GM21367 (cell line): ENCODE measurements around the gene COL4A1.

Experiments
- ATAC-seq: cut with Tn5 transposase; IDR thresholded peaks from one replicate; pipeline ENCODE4 v1.9.1; 2021; ENCODE audit not compliant: unreplicated experiment

COL4A1 gene

GRCh38 chr13:110206996-110207395 lies 100.0 kb downstream of the COL4A1 start:
- ATAC-seq, result no peak

GRCh38 chr13:110206185-110206584 lies 100.8 kb downstream of the COL4A1 start:
- ATAC-seq, result no peak

- ATAC-seq, result no peak
Observed at GRCh38 chr13:110201114-110201513, 105.8 kb downstream of the COL4A1 start.

- no peak for ATAC-seq
Observed at GRCh38 chr13:110200276-110200870, 106.6 kb downstream of the COL4A1 start.

- ATAC-seq, result no peak
Observed at GRCh38 chr13:110199046-110199831, 107.7 kb downstream of the COL4A1 start.

- no peak for ATAC-seq
Observed at GRCh38 chr13:110197471-110197870, 109.5 kb downstream of the COL4A1 start.

GRCh38 chr13:110197026-110197425 lies 109.9 kb downstream of the COL4A1 start:
- no peak for ATAC-seq

- no peak for ATAC-seq
Observed at GRCh38 chr13:110195547-110196485, 111.1 kb downstream of the COL4A1 start.

- no peak for ATAC-seq
Observed at GRCh38 chr13:110194451-110194850, 112.5 kb downstream of the COL4A1 start.

- no peak for ATAC-seq
Observed at GRCh38 chr13:110193491-110193890, 113.5 kb downstream of the COL4A1 start.

- no peak for ATAC-seq
Observed at GRCh38 chr13:110192472-110192871, 114.5 kb downstream of the COL4A1 start.

- no peak for ATAC-seq
Observed at GRCh38 chr13:110187641-110188161, 119.3 kb downstream of the COL4A1 start.

- no peak for ATAC-seq
Observed at GRCh38 chr13:110186231-110186855, 120.6 kb downstream of the COL4A1 start.

- no peak for ATAC-seq
Observed at GRCh38 chr13:110185696-110186095, 121.3 kb downstream of the COL4A1 start.

- no peak for ATAC-seq
Observed at GRCh38 chr13:110183910-110184309, 123.0 kb downstream of the COL4A1 start.

- no peak for ATAC-seq
Observed at GRCh38 chr13:110182461-110182860, 124.5 kb downstream of the COL4A1 start.

GRCh38 chr13:110182003-110182402 lies 125.0 kb downstream of the COL4A1 start:
- ATAC-seq, result no peak

- no peak for ATAC-seq
Observed at GRCh38 chr13:110179857-110180147, 127.2 kb downstream of the COL4A1 start.

- no peak for ATAC-seq
Observed at GRCh38 chr13:110179116-110179856, 127.7 kb downstream of the COL4A1 start.

GRCh38 chr13:110177790-110178189 lies 129.2 kb downstream of the COL4A1 start:
- no peak for ATAC-seq
